RPMI8226 (cell line): ENCODE results near the gene SCAF4.
"Not testable (repeated sequence)": the region's sequence is repeated elsewhere in the genome, so short reads cannot be mapped to it uniquely, and the experiment has no call there.

ENCODE experiments used
- DNase-seq: peaks from one replicate; pipeline ENCODE4 v3.0.0-alpha.2; 2015

Gene SCAF4

DNA sequence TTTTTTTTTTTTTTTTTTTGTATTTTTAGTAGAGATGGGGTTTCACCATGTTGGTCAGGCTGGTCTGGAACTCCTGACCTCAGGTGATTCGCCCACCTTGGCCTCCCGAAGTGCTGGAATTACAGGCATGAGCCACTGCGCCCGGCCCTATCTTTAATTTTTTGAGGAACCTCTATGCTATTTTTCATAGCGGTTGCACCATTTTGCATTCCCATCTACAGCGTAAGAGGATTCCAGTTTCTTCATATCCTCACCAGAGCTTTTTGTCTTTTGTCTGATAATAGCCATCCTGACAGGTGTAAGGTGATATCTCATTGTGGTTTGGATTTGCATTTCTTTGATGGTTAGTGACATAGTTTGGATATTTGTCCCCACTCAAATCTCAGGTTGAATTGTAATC, 100.0 kb downstream of the SCAF4 start:
- not testable (repeated sequence) for DNase-seq

DNA sequence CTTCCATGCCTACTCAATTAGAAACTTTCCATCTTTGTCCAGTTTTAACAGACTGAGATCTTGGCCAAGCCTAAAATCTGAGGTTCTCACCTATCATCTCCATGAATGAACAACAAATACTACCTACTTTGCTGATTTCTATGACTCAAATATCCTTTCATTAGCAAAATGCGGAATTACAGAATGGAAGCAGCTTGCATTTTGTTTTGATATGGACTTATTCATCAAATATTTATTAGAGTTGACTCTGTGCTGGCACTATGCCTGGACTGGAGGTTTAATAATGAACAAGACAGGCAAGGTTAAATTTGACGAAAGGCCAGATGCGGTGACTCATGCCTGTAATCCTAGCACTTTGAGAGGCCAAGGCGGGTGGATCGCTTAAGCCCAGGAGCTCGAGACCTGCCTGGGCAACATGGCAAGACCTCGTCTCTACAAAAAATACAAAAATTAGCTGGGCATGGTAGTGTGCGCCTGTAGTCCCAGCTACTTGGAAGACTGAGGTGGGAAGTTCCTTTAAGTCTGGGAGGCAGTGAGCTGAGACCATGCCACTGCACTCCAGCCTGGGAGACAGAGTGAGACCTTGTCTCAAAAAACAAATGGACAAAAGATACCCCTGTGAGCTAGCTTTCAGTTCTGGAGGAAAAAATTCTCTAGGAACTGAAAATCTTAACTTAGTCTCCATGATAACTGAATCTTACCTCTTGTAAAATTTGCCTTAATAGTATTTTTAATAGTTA, 101.8 kb downstream of the SCAF4 start:
- no peak for DNase-seq

DNA sequence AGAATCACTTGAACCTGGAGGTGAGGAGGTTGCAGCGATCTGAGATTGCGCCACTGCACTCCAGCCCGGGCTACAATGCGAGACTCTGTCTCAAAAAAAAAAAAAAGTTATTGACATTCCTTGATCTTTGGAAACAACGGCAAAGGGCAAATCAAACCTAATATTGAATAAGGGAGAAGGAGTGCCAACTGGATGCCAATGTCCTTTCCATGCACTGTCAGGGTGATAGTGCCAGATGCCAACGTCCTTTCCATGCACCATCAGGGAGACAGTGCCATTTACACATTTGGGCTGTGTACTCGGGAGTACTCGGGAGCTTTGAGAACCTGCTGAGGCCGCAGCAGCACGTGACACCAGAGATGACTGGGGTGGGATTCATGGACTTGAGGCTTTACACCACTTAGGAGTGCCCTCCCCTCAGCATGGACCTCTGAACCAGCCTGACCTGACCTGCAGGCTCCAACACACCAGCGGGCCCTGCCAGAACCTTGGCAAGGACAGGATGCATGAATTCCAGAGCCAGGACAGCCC, 106.9 kb downstream of the SCAF4 start:
- no peak for DNase-seq

DNA sequence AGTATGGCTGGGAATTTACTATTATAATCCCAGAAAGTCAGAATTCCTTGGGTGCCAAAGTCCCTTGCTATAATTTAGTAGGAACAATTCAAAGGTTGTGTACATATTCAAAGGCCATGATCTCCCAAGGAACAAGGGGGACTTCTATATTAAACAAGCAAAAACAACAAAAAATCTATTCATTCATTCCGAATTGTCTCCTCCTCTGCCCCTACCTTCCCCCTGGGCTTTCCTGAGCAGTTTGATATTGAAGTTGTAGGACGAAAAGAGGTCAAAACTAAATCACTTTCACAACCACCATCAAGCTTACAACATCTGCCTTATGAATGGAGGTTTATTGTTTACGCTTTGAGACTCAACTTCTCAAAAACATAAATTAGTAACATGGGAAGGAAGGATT, 107.7 kb downstream of the SCAF4 start:
- DNase-seq = no peak

- no peak for DNase-seq
These were observed 108.3 kb downstream of the SCAF4 start for GRCh38 chr21:31623664-31624063.

- no peak for DNase-seq
These were observed 109.5 kb downstream of the SCAF4 start for GRCh38 chr21:31622397-31622796.
